B cell (primary cell): Measurements from ENCODE around the gene ZNF285. TPM values are rescaled to one million over a fixed set of nuclear protein-coding genes. Genes with fewer than 3 reads are reported as not detected.

Experiments used
- ATAC-seq: fragments of 200-7000 bp; cut with Tn5 transposase; one replicate; pipeline ENCODE4 v1.10.0; 2021; ENCODE audit warnings: low read depth, mild to moderate bottlenecking, moderate number of reproducible peaks, moderate library complexity
- CTCF ChIA-PET: fragments of 350-600 bp; sonication (Branson Sonifier 250); formaldehyde crosslinking; loops from one replicate; lab custom pipeline; 2021; ENCODE audit warnings: antibody characterized with exemption, inconsistent platforms; lab: Charles Lee
- POLR2A ChIA-PET: fragments of 350-600 bp; sonication (Branson Sonifier 250); formaldehyde crosslinking; loops from one replicate; lab custom pipeline; 2021; ENCODE audit warnings: antibody characterized with exemption; lab: Charles Lee
- DNase-seq: peaks from one replicate; pipeline ENCODE4 v3.0.0; 2013
- H2AFZ ChIP-seq: 2 replicates; pipeline ENCODE4 v1.6.1; 2012; ENCODE audit warnings: mild to moderate bottlenecking, low read depth, low read length; ENCODE audit not compliant: insufficient read depth, poor library complexity, severe bottlenecking
- H3K27ac ChIP-seq, 2 donors: 1 replicate in 1 of 2; 2 replicates in 1 of 2; pipeline ENCODE4 v1.5.1; 2012 to 2013; ENCODE audit warnings: low read length in 2 of 2, mild to moderate bottlenecking in 2 of 2, moderate library complexity in 1 of 2
- H3K27me3 ChIP-seq, 4 experiments: fragments of 200-600 bp in 1 of 4; sonication (generic) in 1 of 4; replicated peaks in 1 of 4; 1 replicate in 2 of 4; 2 replicates in 2 of 4; pipeline versions ENCODE4 v1.6.1 to v1.7.0; 2013 to 2016; ENCODE audit warnings: low read length in 3 of 4, mild to moderate bottlenecking in 2 of 4, mixed read lengths in 1 of 4, moderate library complexity in 1 of 4; ENCODE audit not compliant: insufficient read depth in 4 of 4, control insufficient read depth in 3 of 4; ENCODE audit errors: control extremely low read depth in 1 of 4
- H3K36me3 ChIP-seq, 2 experiments: replicated peaks in 1 of 2; 1 replicate in 1 of 2; 2 replicates in 1 of 2; pipeline versions ENCODE4 v1.6.1 to v1.7.1; 2013; ENCODE audit warnings: low read length in 1 of 2; ENCODE audit not compliant: insufficient read depth in 2 of 2, control insufficient read depth in 1 of 2; ENCODE audit errors: control extremely low read depth in 1 of 2, extremely low read depth in 1 of 2
- H3K4me1 ChIP-seq, 2 donors: fragments of 200-600 bp in 1 of 2; sonication (generic) in 1 of 2; 1 replicate in 1 of 2; 2 replicates in 1 of 2; pipeline versions ENCODE4 v1.5.1 to v1.6.1; 2013 to 2017; ENCODE audit warnings: low read length in 2 of 2; ENCODE audit not compliant: control insufficient read depth in 2 of 2, insufficient read depth in 2 of 2
- H3K4me2 ChIP-seq: replicated peaks from 2 replicates; pipeline ENCODE3; 2012; ENCODE audit warnings: mild to moderate bottlenecking, low read depth, low read length; ENCODE audit not compliant: poor library complexity, severe bottlenecking
- H3K4me3 ChIP-seq, 5 experiments: fragments of 200-600 bp in 1 of 5; sonication (generic) in 1 of 5; 1 replicate in 3 of 5; 2 replicates in 2 of 5; pipeline versions ENCODE4 v1.5.1 to v1.7.0; 2011 to 2016; ENCODE audit warnings: low read length in 4 of 5, mild to moderate bottlenecking in 4 of 5, low read depth in 2 of 5, control low read depth in 1 of 5, moderate library complexity in 1 of 5; ENCODE audit not compliant: insufficient read depth in 1 of 5; ENCODE audit errors: control extremely low read depth in 1 of 5, extremely low read depth in 1 of 5
- H3K79me2 ChIP-seq: fragments of 200-600 bp; sonication (generic); one replicate; pipeline ENCODE4 v1.6.0; 2016; ENCODE audit warnings: low read length; ENCODE audit not compliant: control insufficient read depth, insufficient read depth
- H3K9ac ChIP-seq: fragments of 200-600 bp; sonication (generic); 2 replicates; pipeline ENCODE4 v1.6.1; 2017; ENCODE audit warnings: mild to moderate bottlenecking, low read length, moderate library complexity
- H3K9me3 ChIP-seq, 3 donors: one replicate each; pipeline versions ENCODE4 v1.6.1 to v1.7.1; 2013; ENCODE audit warnings: low read length in 2 of 3; ENCODE audit not compliant: control insufficient read depth in 2 of 3, insufficient read depth in 1 of 3; ENCODE audit errors: control extremely low read depth in 1 of 3
- H4K20me1 ChIP-seq: 2 replicates; pipeline ENCODE4 v1.6.0; 2012; ENCODE audit warnings: mild to moderate bottlenecking, low read length; ENCODE audit not compliant: insufficient read depth, control insufficient read depth, poor library complexity, severe bottlenecking
- H3K27ac Mint-ChIP-seq: one replicate; pipeline ENCODE4 v1.8.0; 2021; ENCODE audit warnings: mixed read lengths
- H3K27me3 Mint-ChIP-seq: one replicate; pipeline ENCODE4 v1.8.0; 2021; ENCODE audit warnings: mixed read lengths
- H3K4me1 Mint-ChIP-seq: one replicate; pipeline ENCODE4 v1.8.0; 2021; ENCODE audit warnings: mixed read lengths
- H3K4me3 Mint-ChIP-seq: one replicate; pipeline ENCODE4 v1.8.0; 2021; ENCODE audit warnings: mixed read lengths
- H3K9me3 Mint-ChIP-seq: one replicate; pipeline ENCODE4 v1.8.0; 2022; ENCODE audit warnings: mixed read lengths; ENCODE audit not compliant: insufficient read depth
- CTCF ChIP-seq: fragments of 200-600 bp; IDR thresholded peaks from one replicate; pipeline ENCODE4 v1.8.0; 2022; ENCODE audit warnings: antibody characterized with exemption, mild to moderate bottlenecking
- EZH2 ChIP-seq: IDR thresholded peaks from 2 replicates; pipeline ENCODE4 v1.6.1; 2012; ENCODE audit warnings: borderline replicate concordance, low read depth, mild to moderate bottlenecking, moderate library complexity, low read length; ENCODE audit not compliant: insufficient read depth, poor library complexity, severe bottlenecking
- WGBS: methylation state at CpG from one replicate; pipeline ENCODE4 v1.1.5; 2013; ENCODE audit warnings: missing lambda C conversion rate; ENCODE audit not compliant: insufficient coverage; 5-methylcytosine and 5-hydroxymethylcytosine counted together
- intact Hi-C: fragments of 100-400 bp; cut with micrococcal nuclease; formaldehyde crosslinking; loops from one replicate; pipeline ENCODE4 v1.10.0; 2022
- polyA minus RNA-seq: library from RNA; depleted of rRNA, polyadenylated mRNA; stranded (reverse); fragments of >200 nt; gene quantifications from 2 replicates; pipeline ENCODE4 v1.2.3, GENCODE V29; 2012
- polyA plus RNA-seq: library from polyadenylated mRNA; depleted of rRNA; stranded (reverse); fragments of >200 nt; gene quantifications from 2 replicates; pipeline ENCODE4 v1.2.3, GENCODE V29; 2012
- total RNA-seq, 2 donors: library from RNA; stranded (reverse); fragments of 120-200 nt in 1 of 2; gene quantifications; 1 replicate in 1 of 2; 2 replicates in 1 of 2; pipeline versions ENCODE4 v1.2.3 to v1.2.4, GENCODE V29; 2013 to 2022

ZNF285 gene
- total RNA-seq: 7.6 and 7.9 TPM in 2 replicates
- 10.9 TPM for total RNA-seq (2013)
- 2.9 and 4.6 TPM in 2 replicates for polyA plus RNA-seq
- polyA minus RNA-seq: 2.4 and 2.8 TPM in 2 replicates

- peak within 1 kb of the TSS; percentile 76 for H3K4me2 ChIP-seq
- ChIA-PET POLR2A (no interaction called here), CTCF (no interaction called here)
- peak; percentile 89 for DNase-seq
- H3K4me3 ChIP-seq: peak within 1 kb of the TSS; percentile 59 to 77 (median 73)
- peak within 1 kb of the TSS; percentile 73 for H3K9ac ChIP-seq
- Mint-ChIP-seq H3K27ac (peak within 1 kb of the TSS; percentile 72), H3K4me1 (peaks cover 10% of the 10 kb centered on the region), H3K27me3 (peaks cover 5% of the 10 kb centered on the region), H3K4me3 (peak within 1 kb of the TSS; percentile 96), H3K9me3 (peaks cover 16% of the 10 kb centered on the region)
- H3K9me3 ChIP-seq: peaks cover 2 to 37% (median 10%) of the 10 kb centered on the region in 3 donors
- peak; percentile 99 for ATAC-seq
- WGBS: 12% methylated on average over 28 of the region's 43 CpGs
- H3K27me3 ChIP-seq: peaks cover 0 to 4% (median 1%) of the 10 kb centered on the region in 4 experiments
- peaks cover 0 to 13% of the 10 kb centered on the region in 2 donors for H3K4me1 ChIP-seq
- no peaks in the 10 kb centered on the region for H4K20me1 ChIP-seq
- intact Hi-C loops: loop anchor here (1.0 to 10.0 kb wide), 6 partner anchors 47 to 399 kb away; partner anchors contain the start of genes ZNF224, ZNF225, ZNF229 and ZNF230
- peak within 1 kb of the TSS; percentile 93 for H2AFZ ChIP-seq
- TF ChIP-seq CTCF: no peak
- TF ChIP-seq EZH2: no peak
- no peak within 1 kb of the TSS for H3K27ac ChIP-seq
- no peaks in the 10 kb centered on the region for H3K79me2 ChIP-seq
- peaks cover 0 to 4% of the 10 kb centered on the region in 2 experiments for H3K36me3 ChIP-seq
These were observed at the start of gene ZNF285 for GRCh38 chr19:44401139-44402115. ZNF285 (minus strand) TSS chr19:44401608; CDS start chr19:44397213, 4,395 bp downstream.
